Measurements from ENCODE around the gene ABCC8. TPM values are rescaled to one million over a fixed set of nuclear protein-coding genes. Genes with fewer than 3 reads are reported as not detected.

Gene ABCC8
- total RNA-seq, 3 donors from 2014 or later: 3.8 to 10.8 (median 10.5) TPM

- Histone ChIP-seq H3K27ac (no peak overlapping the region), H3K9me3 (no peaks in the 10 kb centered on the region), H3K4me3 (no peak overlapping the region), H3K27me3 (no peaks in the 10 kb centered on the region), H3K4me1 (no peaks in the 10 kb centered on the region), H3K36me3 (no peaks in the 10 kb centered on the region)
- no peak for DNase-seq (ENCODE audit: low spot score in 2 of 2)
- intact Hi-C loops (cut with DNase I; ENCODE audit: low total_unique reads): no loop called here
- TF ChIP-seq POLR2AphosphoS5 (IDR thresholded peaks at IDR 0.05): no peak
- no peak for TF ChIP-seq POLR2A (IDR thresholded peaks at IDR 0.05)
- TF ChIP-seq, protein P1, sequence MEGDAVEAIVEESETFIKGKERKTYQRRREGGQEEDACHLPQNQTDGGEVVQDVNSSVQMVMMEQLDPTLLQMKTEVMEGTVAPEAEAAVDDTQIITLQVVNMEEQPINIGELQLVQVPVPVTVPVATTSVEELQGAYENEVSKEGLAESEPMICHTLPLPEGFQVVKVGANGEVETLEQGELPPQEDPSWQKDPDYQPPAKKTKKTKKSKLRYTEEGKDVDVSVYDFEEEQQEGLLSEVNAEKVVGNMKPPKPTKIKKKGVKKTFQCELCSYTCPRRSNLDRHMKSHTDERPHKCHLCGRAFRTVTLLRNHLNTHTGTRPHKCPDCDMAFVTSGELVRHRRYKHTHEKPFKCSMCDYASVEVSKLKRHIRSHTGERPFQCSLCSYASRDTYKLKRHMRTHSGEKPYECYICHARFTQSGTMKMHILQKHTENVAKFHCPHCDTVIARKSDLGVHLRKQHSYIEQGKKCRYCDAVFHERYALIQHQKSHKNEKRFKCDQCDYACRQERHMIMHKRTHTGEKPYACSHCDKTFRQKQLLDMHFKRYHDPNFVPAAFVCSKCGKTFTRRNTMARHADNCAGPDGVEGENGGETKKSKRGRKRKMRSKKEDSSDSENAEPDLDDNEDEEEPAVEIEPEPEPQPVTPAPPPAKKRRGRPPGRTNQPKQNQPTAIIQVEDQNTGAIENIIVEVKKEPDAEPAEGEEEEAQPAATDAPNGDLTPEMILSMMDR (IDR thresholded peaks at IDR 0.05): no peak
Measured at GRCh38 chr11:17498475-17498874, 21.8 kb upstream of the ABCC8 start.

DNA sequence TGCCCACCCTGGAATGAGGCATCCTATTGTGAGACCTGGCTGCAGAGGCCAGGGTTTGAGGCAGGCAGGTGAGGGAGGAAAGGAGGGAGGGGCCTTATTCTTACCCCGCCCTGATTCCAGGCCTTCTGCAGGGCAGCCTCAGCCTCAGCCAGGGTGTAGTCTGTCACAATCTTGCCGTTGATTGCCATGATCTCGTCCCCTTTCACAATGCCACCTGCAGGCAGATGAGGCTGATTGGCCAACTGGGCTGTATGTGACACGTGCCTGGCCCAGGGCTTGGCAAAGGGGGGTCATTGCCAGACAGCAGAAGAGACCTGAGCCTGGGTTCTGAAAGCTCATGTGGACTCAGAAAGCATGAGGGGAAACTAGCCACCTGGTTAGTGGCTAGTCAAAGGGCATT, 21.4 kb upstream of the ABCC8 start:
- DNase-seq (ENCODE audit: low spot score in 2 of 2): no peak
- H3K9me3 ChIP-seq: no peaks in the 10 kb centered on the region
- H3K36me3 ChIP-seq: no peaks in the 10 kb centered on the region
- H3K27me3 ChIP-seq: no peaks in the 10 kb centered on the region
- intact Hi-C loops (cut with DNase I; ENCODE audit: low total_unique reads): no loop called here
- H3K4me1 ChIP-seq: no peaks in the 10 kb centered on the region
- no peak overlapping the region for H3K27ac ChIP-seq
- TF ChIP-seq POLR2AphosphoS5 (IDR thresholded peaks at IDR 0.05) (no peak), POLR2A (IDR thresholded peaks at IDR 0.05) (no peak)
- TF ChIP-seq, protein P1 (IDR thresholded peaks at IDR 0.05): no peak
- H3K4me3 ChIP-seq: no peak overlapping the region

GRCh38 chr11:17496406-17496805, 19.8 kb upstream of the ABCC8 start:
- intact Hi-C loops (cut with DNase I; ENCODE audit: low total_unique reads): no loop called here
- no peaks in the 10 kb centered on the region for H3K9me3 ChIP-seq
- DNase-seq (ENCODE audit: low spot score in 2 of 2): no peak

DNA sequence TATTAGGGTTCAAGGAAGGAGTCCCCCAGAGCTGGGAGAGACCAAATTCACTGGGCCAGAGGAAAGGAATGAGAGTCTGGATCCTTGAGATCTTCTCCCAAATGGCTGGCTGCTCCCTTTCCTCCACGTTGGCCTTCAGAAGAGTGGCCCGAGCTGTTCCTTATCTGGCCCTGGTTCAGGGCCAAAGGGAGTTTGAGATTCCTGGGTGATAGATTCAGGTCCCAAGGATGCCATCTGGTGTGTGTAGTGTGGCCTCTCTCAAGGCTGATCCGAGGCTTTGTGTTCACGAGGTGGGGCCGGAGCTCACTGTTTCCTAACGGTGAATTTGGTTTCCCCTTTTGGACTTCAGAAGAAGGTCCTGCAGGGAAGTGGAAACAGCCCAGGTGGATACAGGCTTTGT, 17.4 kb upstream of the ABCC8 start:
- Histone ChIP-seq H3K9me3 (no peaks in the 10 kb centered on the region), H3K27me3 (no peaks in the 10 kb centered on the region), H3K36me3 (no peaks in the 10 kb centered on the region), H3K4me1 (no peaks in the 10 kb centered on the region), H3K27ac (no peak overlapping the region), H3K4me3 (no peak overlapping the region)
- DNase-seq (ENCODE audit: low spot score in 2 of 2): no peak
- TF ChIP-seq POLR2AphosphoS5 (IDR thresholded peaks at IDR 0.05) (no peak), POLR2A (IDR thresholded peaks at IDR 0.05) (no peak)
- TF ChIP-seq, protein P1 (IDR thresholded peaks at IDR 0.05): no peak
- intact Hi-C loops (cut with DNase I; ENCODE audit: low total_unique reads): no loop called here

More at GRCh38 chr11:17496406-17496805, 19.8 kb upstream of the ABCC8 start:
- Histone ChIP-seq H3K4me1 (no peaks in the 10 kb centered on the region), H3K4me3 (no peak overlapping the region), H3K27ac (no peak overlapping the region), H3K27me3 (no peaks in the 10 kb centered on the region), H3K36me3 (no peaks in the 10 kb centered on the region)
- TF ChIP-seq POLR2AphosphoS5 (IDR thresholded peaks at IDR 0.05) (no peak), POLR2A (IDR thresholded peaks at IDR 0.05) (no peak)
- TF ChIP-seq, protein P1 (IDR thresholded peaks at IDR 0.05): no peak

DNA sequence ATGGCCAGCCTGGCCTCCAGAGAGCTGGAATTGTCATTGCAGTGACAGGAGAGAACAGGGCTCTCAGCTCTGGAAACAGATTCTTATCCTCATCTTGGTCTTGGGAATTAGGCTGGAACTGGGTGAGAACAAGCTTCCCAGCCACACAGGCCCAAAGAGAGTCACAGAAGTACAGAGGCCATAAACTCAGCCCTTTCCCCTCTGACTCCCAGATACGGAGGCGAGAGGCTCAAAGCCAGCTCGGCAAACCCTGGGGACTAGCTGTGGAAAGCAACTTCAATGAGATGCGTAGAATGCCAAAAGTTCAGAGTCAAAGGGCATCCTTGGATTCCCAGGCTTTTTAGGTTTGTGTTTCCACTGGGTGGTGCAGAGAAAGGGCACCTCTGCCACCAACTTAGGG, 14.3 kb upstream of the ABCC8 start:
- Histone ChIP-seq H3K27ac (no peak overlapping the region), H3K9me3 (no peaks in the 10 kb centered on the region)

More for the DNA sequence above, 14.3 kb upstream of the ABCC8 start:
- intact Hi-C loops (cut with DNase I; ENCODE audit: low total_unique reads): no loop called here
- TF ChIP-seq POLR2A (IDR thresholded peaks at IDR 0.05): no peak
- TF ChIP-seq, protein P1 (IDR thresholded peaks at IDR 0.05): no peak
- no peak for TF ChIP-seq POLR2AphosphoS5 (IDR thresholded peaks at IDR 0.05)
- Histone ChIP-seq H3K4me3 (no peak overlapping the region), H3K4me1 (no peaks in the 10 kb centered on the region), H3K36me3 (no peaks in the 10 kb centered on the region), H3K27me3 (no peaks in the 10 kb centered on the region)
- DNase-seq (ENCODE audit: low spot score in 2 of 2): no peak
